WTC11 (cell line): Measurements from ENCODE around the gene ATAD2B. TPM values are rescaled to one million over a fixed set of nuclear protein-coding genes. Genes with fewer than 3 reads are reported as not detected.
A peak's percentile ranks its signal among the peaks of the same experiment; 100 is the strongest.

ENCODE experiments used
- ATAC-seq: fragments of 200-7000 bp; cut with Tn5 transposase; 2 replicates; pipeline ENCODE4 v1.10.0; 2021; ENCODE audit warnings: mild to moderate bottlenecking, moderate library complexity
- CTCF ChIA-PET: fragments of 300-600 bp; sonication (Branson Sonifier 250); formaldehyde crosslinking; loops from one replicate; lab custom pipeline; 2021; ENCODE audit warnings: antibody characterized with exemption; lab: Charles Lee
- POLR2A ChIA-PET: fragments of 350-600 bp; sonication (Branson Sonifier 250); formaldehyde crosslinking; loops from one replicate; lab custom pipeline; 2021; ENCODE audit warnings: antibody characterized with exemption; lab: Charles Lee
- DNase-seq: peaks from one replicate; pipeline ENCODE4 v3.0.0; 2021; ENCODE audit warnings: low spot score
- H3K27ac Mint-ChIP-seq: 2 replicates; pipeline ENCODE4 v1.8.0; 2021; ENCODE audit warnings: mixed read lengths
- H3K27me3 Mint-ChIP-seq: 2 replicates; pipeline ENCODE4 v1.8.0; 2021; ENCODE audit warnings: low read depth, mild to moderate bottlenecking, moderate library complexity, mixed read lengths
- H3K36me3 Mint-ChIP-seq: 2 replicates; pipeline ENCODE4 v1.8.0; 2021; ENCODE audit warnings: mixed read lengths
- H3K4me1 Mint-ChIP-seq: 2 replicates; pipeline ENCODE4 v1.8.0; 2022; ENCODE audit warnings: mixed read lengths
- H3K4me3 Mint-ChIP-seq: 2 replicates; pipeline ENCODE4 v1.8.0; 2021; ENCODE audit warnings: mild to moderate bottlenecking, moderate library complexity, mixed read lengths
- H3K9me3 Mint-ChIP-seq: 2 replicates; pipeline ENCODE4 v1.8.0; 2021; ENCODE audit warnings: mixed read lengths
- CREM ChIP-seq: sonication (generic); formaldehyde crosslinking; IDR thresholded peaks from 2 replicates; pipeline ENCODE4 v1.8.1; 2022; ENCODE audit warnings: mild to moderate bottlenecking, missing genetic modification reagents, moderate library complexity
- ESRRA ChIP-seq: sonication (generic); formaldehyde crosslinking; IDR thresholded peaks from 2 replicates; pipeline ENCODE4 v1.8.1; 2022; ENCODE audit warnings: mild to moderate bottlenecking, missing genetic modification reagents, borderline replicate concordance
- FOXK1 ChIP-seq: sonication (generic); formaldehyde crosslinking; IDR thresholded peaks from 2 replicates; pipeline ENCODE4 v1.8.0; 2022; ENCODE audit warnings: mild to moderate bottlenecking, moderate library complexity, missing genetic modification reagents
- GRHL2 ChIP-seq: fragments of 250-450 bp; sonication (Bioruptor Pico); IDR thresholded peaks from 2 replicates; pipeline ENCODE4 v1.8.0; 2022; ENCODE audit warnings: mild to moderate bottlenecking, moderate library complexity; ENCODE audit not compliant: insufficient replicate concordance, severe bottlenecking
- GTF2I ChIP-seq: fragments of 250-450 bp; sonication (Bioruptor Pico); conservative IDR thresholded peaks from 2 replicates; pipeline ENCODE4 v1.4.0; 2021; ENCODE audit warnings: mild to moderate bottlenecking
- JUN ChIP-seq: sonication (generic); formaldehyde crosslinking; IDR thresholded peaks from 2 replicates; pipeline ENCODE4 v1.8.0; 2023; ENCODE audit warnings: mild to moderate bottlenecking, missing genetic modification reagents
- NFE2L1 ChIP-seq: sonication (generic); formaldehyde crosslinking; IDR thresholded peaks from 2 replicates; pipeline ENCODE4 v1.8.1; 2023; ENCODE audit warnings: missing genetic modification reagents
- NR1H2 ChIP-seq: sonication (generic); formaldehyde crosslinking; IDR thresholded peaks from 2 replicates; pipeline ENCODE4 v1.9.0; 2021; ENCODE audit warnings: mild to moderate bottlenecking, moderate library complexity, missing genetic modification reagents
- NR2C2 ChIP-seq: sonication (generic); formaldehyde crosslinking; IDR thresholded peaks from 2 replicates; pipeline ENCODE4 v1.8.0; 2022; ENCODE audit warnings: mild to moderate bottlenecking, missing genetic modification reagents
- OVOL2 ChIP-seq: fragments of 250-450 bp; sonication (Bioruptor Pico); IDR thresholded peaks from 2 replicates; pipeline ENCODE4 v1.9.0; 2021; ENCODE audit warnings: mild to moderate bottlenecking, borderline replicate concordance
- SMAD4 ChIP-seq: sonication (generic); formaldehyde crosslinking; IDR thresholded peaks from 2 replicates; pipeline ENCODE4 v1.8.0; 2022; ENCODE audit warnings: mild to moderate bottlenecking, missing genetic modification reagents
- SP1 ChIP-seq: sonication (generic); formaldehyde crosslinking; conservative IDR thresholded peaks from 2 replicates; pipeline ENCODE4 v1.8.1; 2022; ENCODE audit warnings: missing genetic modification reagents
- TP53 ChIP-seq: sonication (generic); formaldehyde crosslinking; IDR thresholded peaks from 2 replicates; pipeline ENCODE4 v1.8.1; 2023; ENCODE audit warnings: mild to moderate bottlenecking, missing genetic modification reagents
- ZNF219 ChIP-seq: sonication (generic); formaldehyde crosslinking; IDR thresholded peaks from 2 replicates; pipeline ENCODE4 v1.8.0; 2023; ENCODE audit warnings: missing genetic modification reagents, mild to moderate bottlenecking, borderline replicate concordance
- ZNF232 ChIP-seq: sonication (generic); formaldehyde crosslinking; IDR thresholded peaks from 2 replicates; pipeline ENCODE4 v1.8.0; 2022; ENCODE audit warnings: mild to moderate bottlenecking, missing genetic modification reagents
- ZNF317 ChIP-seq: sonication (generic); formaldehyde crosslinking; IDR thresholded peaks from 2 replicates; pipeline ENCODE4 v1.8.1; 2023; ENCODE audit warnings: low read depth, mild to moderate bottlenecking, moderate library complexity, missing genetic modification reagents, borderline replicate concordance
- ZNF416 ChIP-seq: fragments of 250-450 bp; sonication (Bioruptor Pico); IDR thresholded peaks from 2 replicates; pipeline ENCODE4 v1.9.0; 2021; ENCODE audit warnings: mild to moderate bottlenecking, inconsistent platforms
- ZNF423 ChIP-seq: fragments of 250-450 bp; sonication (Bioruptor Pico); IDR thresholded peaks from 2 replicates; pipeline ENCODE4 v2.1.2; 2022; ENCODE audit warnings: mild to moderate bottlenecking, moderate library complexity
- total RNA-seq: library from RNA; stranded (reverse); gene quantifications from 3 replicates; pipeline ENCODE4 v1.2.3, GENCODE V29; 2021
- TF ChIP-seq, protein P1 (sequence below): fragments of 200-600 bp; IDR thresholded peaks from 2 replicates; pipeline ENCODE4 v1.8.0; 2022; ENCODE audit warnings: antibody characterized with exemption
- TF ChIP-seq, protein P2 (sequence below): sonication (generic); formaldehyde crosslinking; IDR thresholded peaks from 2 replicates; pipeline ENCODE4 v1.8.0; 2022; ENCODE audit warnings: mild to moderate bottlenecking, missing genetic modification reagents
- TF ChIP-seq, protein P3 (sequence below): sonication (generic); formaldehyde crosslinking; IDR thresholded peaks from 2 replicates; pipeline ENCODE4 v1.8.1; 2023; ENCODE audit warnings: mild to moderate bottlenecking, moderate library complexity, missing genetic modification reagents
- TF ChIP-seq, protein P4 (sequence below): fragments of 250-450 bp; sonication (Bioruptor Pico); IDR thresholded peaks from 2 replicates; pipeline ENCODE4 v2.1.2; 2022; ENCODE audit warnings: mild to moderate bottlenecking, moderate library complexity
- TF ChIP-seq, protein P5 (sequence below): fragments of 250-450 bp; sonication (Bioruptor Pico); IDR thresholded peaks from 2 replicates; pipeline ENCODE4 v1.9.0; 2021; ENCODE audit warnings: moderate library complexity, mild to moderate bottlenecking, inconsistent platforms, borderline replicate concordance

ATAD2B gene
- total RNA-seq, 1 experiment from 2014 or later: 21.5 TPM

DNA sequence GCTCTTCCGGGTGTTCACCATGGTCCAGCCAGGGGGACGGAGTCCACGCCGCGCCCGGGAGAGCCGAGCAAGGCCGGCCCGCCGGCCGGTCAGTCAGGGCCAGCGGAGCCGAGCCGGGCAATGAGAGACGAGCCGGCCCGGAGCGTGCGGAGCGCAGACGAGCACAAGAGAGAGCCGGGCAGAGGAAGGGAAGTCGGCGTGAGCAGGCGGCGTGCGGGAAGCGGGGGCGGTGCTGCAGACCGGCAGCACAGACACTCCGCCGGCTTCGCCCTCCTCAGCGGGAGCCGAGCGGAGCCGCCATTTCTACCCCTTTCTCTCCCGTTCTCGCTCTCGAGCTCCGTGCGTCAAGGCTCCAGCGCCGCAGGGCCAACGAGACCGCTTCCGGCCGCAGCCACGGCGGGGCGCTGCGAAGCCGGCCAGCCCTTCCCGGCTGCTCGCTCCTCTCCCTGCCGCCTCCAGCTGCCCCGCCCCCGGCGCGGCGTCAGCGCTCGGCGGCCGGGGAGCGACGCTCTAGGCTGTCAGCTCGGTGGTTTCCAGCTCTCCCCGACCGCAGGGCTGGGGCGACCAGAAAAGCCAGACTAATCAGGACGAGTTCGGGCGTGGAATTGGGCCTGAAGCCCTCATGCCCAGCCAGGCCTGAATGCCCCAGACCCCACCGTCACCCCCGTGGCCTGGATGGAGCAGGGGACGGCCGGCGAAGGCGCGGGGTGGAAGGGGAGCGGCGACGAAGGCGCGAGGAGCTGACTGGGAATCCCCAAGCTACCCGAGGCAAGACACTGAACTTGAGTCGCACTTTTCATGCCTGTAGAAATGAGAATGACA lies at the start of gene ATAD2B (continued):
- TF ChIP-seq, protein P1, sequence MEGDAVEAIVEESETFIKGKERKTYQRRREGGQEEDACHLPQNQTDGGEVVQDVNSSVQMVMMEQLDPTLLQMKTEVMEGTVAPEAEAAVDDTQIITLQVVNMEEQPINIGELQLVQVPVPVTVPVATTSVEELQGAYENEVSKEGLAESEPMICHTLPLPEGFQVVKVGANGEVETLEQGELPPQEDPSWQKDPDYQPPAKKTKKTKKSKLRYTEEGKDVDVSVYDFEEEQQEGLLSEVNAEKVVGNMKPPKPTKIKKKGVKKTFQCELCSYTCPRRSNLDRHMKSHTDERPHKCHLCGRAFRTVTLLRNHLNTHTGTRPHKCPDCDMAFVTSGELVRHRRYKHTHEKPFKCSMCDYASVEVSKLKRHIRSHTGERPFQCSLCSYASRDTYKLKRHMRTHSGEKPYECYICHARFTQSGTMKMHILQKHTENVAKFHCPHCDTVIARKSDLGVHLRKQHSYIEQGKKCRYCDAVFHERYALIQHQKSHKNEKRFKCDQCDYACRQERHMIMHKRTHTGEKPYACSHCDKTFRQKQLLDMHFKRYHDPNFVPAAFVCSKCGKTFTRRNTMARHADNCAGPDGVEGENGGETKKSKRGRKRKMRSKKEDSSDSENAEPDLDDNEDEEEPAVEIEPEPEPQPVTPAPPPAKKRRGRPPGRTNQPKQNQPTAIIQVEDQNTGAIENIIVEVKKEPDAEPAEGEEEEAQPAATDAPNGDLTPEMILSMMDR: peak; percentile 52; the same call in 1 of the 2 replicates
- TF ChIP-seq NFE2L1 (CRISPR knock-in tag): 0 out of 2 replicates have a peak, but pooled peaks have one; percentile 53
- TF ChIP-seq ZNF416 (CRISPR knock-in tag): no peak
- peak; percentile 39; the same call in 1 of the 2 replicates for TF ChIP-seq JUN (CRISPR knock-in tag)
- TF ChIP-seq, protein P2, sequence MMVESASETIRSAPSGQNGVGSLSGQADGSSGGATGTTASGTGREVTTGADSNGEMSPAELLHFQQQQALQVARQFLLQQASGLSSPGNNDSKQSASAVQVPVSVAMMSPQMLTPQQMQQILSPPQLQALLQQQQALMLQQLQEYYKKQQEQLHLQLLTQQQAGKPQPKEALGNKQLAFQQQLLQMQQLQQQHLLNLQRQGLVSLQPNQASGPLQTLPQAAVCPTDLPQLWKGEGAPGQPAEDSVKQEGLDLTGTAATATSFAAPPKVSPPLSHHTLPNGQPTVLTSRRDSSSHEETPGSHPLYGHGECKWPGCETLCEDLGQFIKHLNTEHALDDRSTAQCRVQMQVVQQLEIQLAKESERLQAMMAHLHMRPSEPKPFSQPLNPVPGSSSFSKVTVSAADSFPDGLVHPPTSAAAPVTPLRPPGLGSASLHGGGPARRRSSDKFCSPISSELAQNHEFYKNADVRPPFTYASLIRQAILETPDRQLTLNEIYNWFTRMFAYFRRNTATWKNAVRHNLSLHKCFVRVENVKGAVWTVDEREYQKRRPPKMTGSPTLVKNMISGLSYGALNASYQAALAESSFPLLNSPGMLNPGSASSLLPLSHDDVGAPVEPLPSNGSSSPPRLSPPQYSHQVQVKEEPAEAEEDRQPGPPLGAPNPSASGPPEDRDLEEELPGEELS (CRISPR knock-in tag): peak; percentile 75
- TF ChIP-seq CREM (CRISPR knock-in tag): peak; percentile 87
- TF ChIP-seq SP1: peak; percentile 91
- TF ChIP-seq OVOL2 (CRISPR knock-in tag): no peak
- 0 out of 2 replicates have a peak, but pooled peaks have one; percentile 23 for TF ChIP-seq NR2C2
- TF ChIP-seq FOXK1 (CRISPR knock-in tag): peak; percentile 60; the same call in 1 of the 2 replicates
- peak; percentile 60 for TF ChIP-seq TP53 (CRISPR knock-in tag)
- TF ChIP-seq ZNF219 (CRISPR knock-in tag): 0 out of 2 replicates have a peak, but pooled peaks have one; percentile 1
- no peak for TF ChIP-seq GRHL2 (CRISPR knock-in tag)
- no peak for TF ChIP-seq NR1H2
- TF ChIP-seq, protein P3, sequence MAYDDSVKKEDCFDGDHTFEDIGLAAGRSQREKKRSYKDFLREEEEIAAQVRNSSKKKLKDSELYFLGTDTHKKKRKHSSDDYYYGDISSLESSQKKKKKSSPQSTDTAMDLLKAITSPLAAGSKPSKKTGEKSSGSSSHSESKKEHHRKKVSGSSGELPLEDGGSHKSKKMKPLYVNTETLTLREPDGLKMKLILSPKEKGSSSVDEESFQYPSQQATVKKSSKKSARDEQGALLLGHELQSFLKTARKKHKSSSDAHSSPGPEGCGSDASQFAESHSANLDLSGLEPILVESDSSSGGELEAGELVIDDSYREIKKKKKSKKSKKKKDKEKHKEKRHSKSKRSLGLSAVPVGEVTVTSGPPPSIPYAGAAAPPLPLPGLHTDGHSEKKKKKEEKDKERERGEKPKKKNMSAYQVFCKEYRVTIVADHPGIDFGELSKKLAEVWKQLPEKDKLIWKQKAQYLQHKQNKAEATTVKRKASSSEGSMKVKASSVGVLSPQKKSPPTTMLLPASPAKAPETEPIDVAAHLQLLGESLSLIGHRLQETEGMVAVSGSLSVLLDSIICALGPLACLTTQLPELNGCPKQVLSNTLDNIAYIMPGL (CRISPR knock-in tag): peak; percentile 98

DNA sequence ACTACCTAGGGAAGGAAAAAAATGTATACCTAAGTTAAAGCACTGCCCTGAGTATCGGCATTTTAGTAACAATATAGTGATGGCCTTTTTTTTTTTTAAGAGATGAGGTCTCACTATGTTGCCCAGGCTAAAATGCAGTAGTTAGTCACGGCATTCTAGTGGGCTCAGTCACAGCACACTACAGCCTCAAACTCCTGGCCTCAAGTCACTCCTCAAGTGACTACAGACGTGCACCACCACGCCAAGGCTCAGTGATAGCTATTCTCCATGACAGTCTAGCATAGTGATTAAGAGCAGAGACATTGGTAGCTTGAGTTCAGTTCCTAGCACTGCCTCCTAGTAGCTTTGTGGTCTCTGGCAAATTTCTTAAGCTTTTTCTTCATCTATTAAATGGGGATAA lies 40.9 kb upstream of the ATAD2B start:
- Mint-ChIP-seq H3K36me3 (peaks cover 15% of the 10 kb centered on the region), H3K27me3 (no peaks in the 10 kb centered on the region), H3K4me3 (no peak overlapping the region), H3K4me1 (no peaks in the 10 kb centered on the region), H3K9me3 (peaks cover 5% of the 10 kb centered on the region; the same call in 1 of the 2 replicates), H3K27ac (no peak overlapping the region)
- ChIA-PET POLR2A (no interaction called here), CTCF (interaction anchor here (0.7 kb wide), 1 partner anchor 41 kb away, joined by 3 read pairs; the partner anchor contains the start of gene ATAD2B)
- no peak for ATAC-seq
- no peak for DNase-seq
- TF ChIP-seq CREM (CRISPR knock-in tag) (no peak), ZNF232 (CRISPR knock-in tag) (no peak), SMAD4 (CRISPR knock-in tag) (no peak), NR1H2 (no peak), ESRRA (CRISPR knock-in tag) (no peak), ZNF423 (CRISPR knock-in tag) (no peak), GTF2I (CRISPR knock-in tag) (no peak), ZNF317 (CRISPR knock-in tag) (no peak)
- TF ChIP-seq, protein P4, sequence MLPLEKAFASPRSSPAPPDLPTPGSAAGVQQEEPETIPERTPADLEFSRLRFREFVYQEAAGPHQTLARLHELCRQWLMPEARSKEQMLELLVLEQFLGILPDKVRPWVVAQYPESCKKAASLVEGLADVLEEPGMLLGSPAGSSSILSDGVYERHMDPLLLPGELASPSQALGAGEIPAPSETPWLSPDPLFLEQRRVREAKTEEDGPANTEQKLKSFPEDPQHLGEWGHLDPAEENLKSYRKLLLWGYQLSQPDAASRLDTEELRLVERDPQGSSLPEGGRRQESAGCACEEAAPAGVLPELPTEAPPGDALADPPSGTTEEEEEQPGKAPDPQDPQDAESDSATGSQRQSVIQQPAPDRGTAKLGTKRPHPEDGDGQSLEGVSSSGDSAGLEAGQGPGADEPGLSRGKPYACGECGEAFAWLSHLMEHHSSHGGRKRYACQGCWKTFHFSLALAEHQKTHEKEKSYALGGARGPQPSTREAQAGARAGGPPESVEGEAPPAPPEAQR (CRISPR knock-in tag): no peak
- TF ChIP-seq, protein P5, sequence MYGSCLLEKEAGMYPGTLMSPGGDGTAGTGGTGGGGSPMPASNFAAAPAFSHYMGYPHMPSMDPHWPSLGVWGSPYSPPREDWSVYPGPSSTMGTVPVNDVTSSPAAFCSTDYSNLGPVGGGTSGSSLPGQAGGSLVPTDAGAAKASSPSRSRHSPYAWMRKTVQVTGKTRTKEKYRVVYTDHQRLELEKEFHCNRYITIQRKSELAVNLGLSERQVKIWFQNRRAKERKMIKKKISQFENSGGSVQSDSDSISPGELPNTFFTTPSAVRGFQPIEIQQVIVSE (CRISPR knock-in tag): no peak
